Body of pancreas (tissue), 4 donors: ENCODE measurements around the gene RPL4. TPM values are rescaled to one million over a fixed set of nuclear protein-coding genes. Genes with fewer than 3 reads are reported as not detected.

Source experiments
- ATAC-seq: fragments of 150-250 bp; one replicate; pipeline ENCODE4 v1.9.1; 2016
- DNase-seq, 4 donors: peaks; one replicate each; pipeline ENCODE4 v3.0.0-alpha.2; 2019
- H3K27ac ChIP-seq, 4 donors: fragments of 200-600 bp; sonication (generic); 1 replicate in 3 of 4; 2 replicates in 1 of 4; pipeline versions ENCODE4 v1.5.1 to v1.6.1; 2016 to 2019; ENCODE audit warnings: mild to moderate bottlenecking in 1 of 4, mixed read lengths in 1 of 4, moderate library complexity in 1 of 4
- H3K27me3 ChIP-seq, 2 donors: fragments of 200-600 bp; sonication (generic); one replicate each; pipeline ENCODE4 v1.6.0; 2016; ENCODE audit warnings: mild to moderate bottlenecking in 1 of 2
- H3K36me3 ChIP-seq, 2 donors: fragments of 200-600 bp; sonication (generic); replicated peaks in 1 of 2; 2 replicates each; pipeline ENCODE4 v1.5.1; 2016; ENCODE audit warnings: low read depth in 2 of 2; ENCODE audit not compliant: insufficient read depth in 1 of 2
- H3K4me1 ChIP-seq: fragments of 200-600 bp; sonication (generic); one replicate; pipeline ENCODE4 v1.6.0; 2016
- H3K4me3 ChIP-seq, 2 donors: fragments of 200-600 bp; sonication (generic); 1 replicate in 1 of 2; 2 replicates in 1 of 2; pipeline ENCODE4 v1.5.1; 2016 to 2019
- H3K9me3 ChIP-seq, 3 donors: fragments of 200-600 bp; sonication (generic); 1 replicate in 2 of 3; 2 replicates in 1 of 3; pipeline ENCODE4 v1.5.1; 2016
- CTCF ChIP-seq, 7 experiments: fragments of 450-650 bp in 4 of 7; fragments of 200-600 bp in 3 of 7; sonication (generic) in 3 of 7; IDR thresholded peaks; one replicate each; pipeline ENCODE4 v1.5.1; 2016 to 2019; ENCODE audit warnings: antibody characterized with exemption in 7 of 7
- POLR2A ChIP-seq, 3 donors: fragments of 450-650 bp; IDR thresholded peaks; one replicate each; pipeline ENCODE4 v1.6.1; 2016; ENCODE audit warnings: antibody characterized with exemption in 3 of 3, mild to moderate bottlenecking in 2 of 3
- WGBS, 2 donors: methylation state at CpG; one replicate each; pipeline ENCODE4 v1.1.5; 2017; 5-methylcytosine and 5-hydroxymethylcytosine counted together
- intact Hi-C: fragments of 100-400 bp; cut with DNase I; formaldehyde crosslinking; loops from one replicate; pipeline ENCODE4 v1.15.1; 2023
- total RNA-seq, 2 donors: library from RNA; depleted of rRNA; stranded (reverse); fragments of >200 nt; gene quantifications; one replicate each; pipeline ENCODE4 v1.1.0, GENCODE V29; 2016

RPL4 gene
- total RNA-seq, 2 donors from 2014 or later = 789 to 1,823 TPM

GRCh38 chr15:66498501-66499386 lies 5.9 kb downstream of the RPL4 start:
- peaks cover 10 to 25% of the 10 kb centered on the region in 2 donors for H3K36me3 ChIP-seq

DNA sequence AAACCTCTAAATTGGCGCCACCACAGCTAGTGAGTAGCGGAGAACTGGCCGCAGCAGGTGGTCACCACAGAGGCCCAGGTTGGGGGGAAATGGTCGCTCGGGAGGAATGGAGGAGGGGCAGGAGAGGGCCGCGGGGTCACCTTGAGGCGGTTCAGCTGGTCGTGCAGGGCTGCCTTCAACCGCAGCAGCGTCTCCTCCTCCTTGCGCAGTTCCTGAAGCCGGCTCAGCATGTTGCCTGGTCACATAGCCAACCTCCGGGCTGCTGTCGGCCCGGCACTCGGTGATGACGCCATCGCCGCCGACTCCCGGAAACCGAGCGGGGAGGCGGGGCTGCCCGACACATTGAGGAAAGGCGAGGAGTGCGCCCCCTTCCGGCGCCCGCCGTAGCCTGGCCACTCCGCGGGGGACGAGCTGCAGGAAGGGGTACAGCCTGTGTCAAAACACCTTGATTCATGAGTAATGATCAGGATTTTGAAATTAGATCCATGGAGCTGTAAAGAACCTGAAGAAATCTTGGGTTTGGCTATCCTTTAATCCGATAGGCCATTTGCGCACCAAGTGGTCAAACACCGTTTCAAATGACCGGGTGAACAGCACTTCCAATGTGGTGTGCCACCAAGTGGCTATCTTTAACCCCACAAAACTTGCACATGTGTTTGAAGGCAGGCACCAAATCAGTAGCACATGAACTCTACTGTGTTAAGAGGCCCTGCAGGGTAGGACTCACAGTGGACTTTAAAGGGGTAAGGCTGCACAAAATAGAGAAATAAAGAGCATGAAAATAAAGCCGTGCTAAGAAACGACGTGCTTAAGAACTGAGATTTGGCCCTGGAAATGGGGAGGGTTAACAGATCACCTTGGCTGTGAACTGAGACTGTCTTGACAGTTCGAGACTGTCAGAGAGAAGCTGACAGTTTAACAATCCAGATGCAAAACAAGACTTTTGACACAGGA lies 6.9 kb downstream of the RPL4 start, which contains the start of gene SNAPC5:
SNAPC5 (minus strand) TSS at position 261 of the 954 bp plus-strand sequence; CDS start at position 230, 31 bp downstream.
- intact Hi-C loops = loop anchor here (10.0 kb wide), 1 partner anchor 113 kb away; the partner anchor contains the start of gene MAP2K1
- peak; percentile 97 to 98 (median 98) for DNase-seq
- Histone ChIP-seq H3K36me3 (peaks cover 10 to 27% of the 10 kb centered on the region in 2 donors), H3K27ac (peak within 1 kb of the TSS; percentile 82 to 89 (median 88)), H3K4me1 (peaks cover 40% of the 10 kb centered on the region), H3K4me3 (peak within 1 kb of the TSS; percentile 50 to 73), H3K9me3 (no peaks in the 10 kb centered on the region), H3K27me3 (no peaks in the 10 kb centered on the region)
- TF ChIP-seq CTCF (IDR thresholded peaks at IDR 0.05) (peak; percentile 97 to 99 (median 98)), POLR2A (IDR thresholded peaks at IDR 0.05) (peak; percentile 65 to 86 (median 86))
- 4 to 8% methylated on average over 21 to 43 of the region's 43 CpGs for WGBS, 2 donors
- ATAC-seq = peak; percentile 96

More at GRCh38 chr15:66498501-66499386, 5.9 kb downstream of the RPL4 start:
- no peaks in the 10 kb centered on the region for H3K9me3 ChIP-seq
- no peak for ATAC-seq
- TF ChIP-seq POLR2A (IDR thresholded peaks at IDR 0.05) (no peak), CTCF (IDR thresholded peaks at IDR 0.05) (peak in 5 of 7 experiments; percentile 28 to 48 (median 42))
- no peak overlapping the region for H3K4me3 ChIP-seq
- intact Hi-C loops = loop anchor here (10.0 kb wide), 1 partner anchor 114 kb away; the partner anchor contains the start of gene MAP2K1
- no peaks in the 10 kb centered on the region for H3K27me3 ChIP-seq
- no peak for DNase-seq
- WGBS, 2 donors = 34 to 50% methylated on average over 3 of the region's 3 CpGs
- H3K4me1 ChIP-seq = peaks cover 47% of the 10 kb centered on the region
- H3K27ac ChIP-seq = peak overlapping the region in 3 of 4 donors; percentile 82 to 89 (median 88)

DNA sequence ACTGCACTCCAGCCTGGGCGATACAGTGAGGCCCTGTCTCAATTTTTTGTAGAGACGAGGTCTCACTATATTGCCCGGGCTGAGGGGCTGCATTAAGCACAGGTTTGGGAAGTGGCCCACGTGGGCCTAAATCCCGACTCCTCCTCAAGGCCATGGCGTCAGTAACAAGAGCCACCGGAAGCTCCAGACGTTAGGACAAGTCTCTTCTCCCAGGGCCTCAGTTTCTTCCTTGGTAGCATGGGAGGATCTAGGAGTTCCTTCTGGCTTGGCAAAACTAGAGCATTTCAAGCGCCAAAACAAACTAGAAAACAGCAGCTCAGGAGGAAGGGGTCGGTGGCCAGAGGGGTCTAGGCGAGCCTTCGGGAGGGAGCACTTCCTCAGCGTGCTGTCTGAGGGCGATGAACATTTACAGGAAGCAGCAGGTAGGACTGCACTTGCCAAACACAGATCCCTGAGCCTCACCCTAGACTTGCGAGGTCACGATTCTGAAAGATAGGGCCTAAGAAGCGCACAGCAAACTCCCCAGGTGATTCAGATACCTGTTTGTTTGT lies 7.6 kb downstream of the RPL4 start:
- H3K36me3 ChIP-seq = peaks cover 10 to 28% of the 10 kb centered on the region in 2 donors
- TF ChIP-seq CTCF (IDR thresholded peaks at IDR 0.05) (no peak), POLR2A (IDR thresholded peaks at IDR 0.05) (no peak)
- WGBS, 2 donors = 0 to 7% methylated on average over 4 to 17 of the region's 17 CpGs
- DNase-seq = peak in 2 of 4 donors; percentile 13 to 18
- H3K4me1 ChIP-seq = peaks cover 32% of the 10 kb centered on the region
- no peaks in the 10 kb centered on the region for H3K27me3 ChIP-seq
- no peaks in the 10 kb centered on the region for H3K9me3 ChIP-seq
- peak; percentile 15 for ATAC-seq
- intact Hi-C loops = loop anchor here (10.0 kb wide), 1 partner anchor 112 kb away; the partner anchor contains the start of gene MAP2K1
- peak overlapping the region; percentile 82 to 89 (median 88) for H3K27ac ChIP-seq
- peak overlapping the region; percentile 50 to 73 for H3K4me3 ChIP-seq

DNA sequence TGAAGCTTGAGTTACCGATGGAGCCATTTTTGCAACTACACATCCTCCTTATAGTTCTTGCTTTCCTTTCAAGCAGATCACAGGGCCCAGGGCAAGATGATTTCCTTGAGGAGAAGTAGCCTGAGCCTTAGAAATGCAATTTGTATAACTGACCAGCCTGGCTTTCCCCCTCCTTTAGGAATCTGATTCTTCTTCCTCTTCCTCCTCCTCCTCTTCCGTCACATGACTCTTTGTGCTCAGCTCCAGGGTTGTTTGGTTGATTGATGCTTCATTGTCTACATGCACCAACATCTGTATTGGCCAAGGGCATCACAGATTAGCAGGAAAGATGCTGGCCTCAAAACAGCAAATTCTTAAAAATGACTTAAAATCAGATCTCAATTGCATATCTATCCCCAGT lies 10.4 kb downstream of the RPL4 start:
- intact Hi-C loops = loop anchor here (10.0 kb wide), 1 partner anchor 109 kb away; the partner anchor contains the start of gene MAP2K1
- WGBS, 2 donors = 74 to 89% methylated on average over 2 of the region's 2 CpGs
- no peaks in the 10 kb centered on the region for H3K9me3 ChIP-seq
- H3K36me3 ChIP-seq = peaks cover 0 to 8% of the 10 kb centered on the region in 2 donors
- H3K27ac ChIP-seq = no peak overlapping the region
- DNase-seq (no peak), ATAC-seq (no peak)
- no peaks in the 10 kb centered on the region for H3K27me3 ChIP-seq
- no peak overlapping the region for H3K4me3 ChIP-seq
- no peak for TF ChIP-seq CTCF (IDR thresholded peaks at IDR 0.05)
- no peak for TF ChIP-seq POLR2A (IDR thresholded peaks at IDR 0.05)
- H3K4me1 ChIP-seq = peaks cover 33% of the 10 kb centered on the region
